ENCODE measurements around the gene ANKRD28.

The ANKRD28 gene

GRCh38 chr3:15657016-15657415, 140.8 kb downstream of the ANKRD28 start:
- TF ChIP-seq CTCF (IDR thresholded peaks at IDR 0.05; ENCODE audit: insufficient read depth, low read length, poor library complexity, severe bottlenecking): no peak
- Histone ChIP-seq H3K36me3 (ENCODE audit: control insufficient read depth, insufficient read depth, low read length) (no peaks in the 10 kb centered on the region), H3K27me3 (replicated peaks; ENCODE audit: control insufficient read depth, insufficient read depth, low read length) (no peaks in the 10 kb centered on the region), H3K4me3 (replicated peaks; ENCODE audit: low read depth, low read length) (no peak overlapping the region)
- no peak for DNase-seq (ENCODE audit: extremely low read depth, insufficient read length)

GRCh38 chr3:15656342-15656741, 141.4 kb downstream of the ANKRD28 start:
- TF ChIP-seq CTCF (IDR thresholded peaks at IDR 0.05; ENCODE audit: insufficient read depth, low read length, poor library complexity, severe bottlenecking): no peak
- DNase-seq (ENCODE audit: extremely low read depth, insufficient read length): no peak
- Histone ChIP-seq H3K4me3 (replicated peaks; ENCODE audit: low read depth, low read length) (no peak overlapping the region), H3K36me3 (ENCODE audit: control insufficient read depth, insufficient read depth, low read length) (no peaks in the 10 kb centered on the region), H3K27me3 (replicated peaks; ENCODE audit: control insufficient read depth, insufficient read depth, low read length) (no peaks in the 10 kb centered on the region)

GRCh38 chr3:15654891-15655290, 142.9 kb downstream of the ANKRD28 start:
- no peak overlapping the region for H3K4me3 ChIP-seq (replicated peaks; ENCODE audit: low read depth, low read length)
- H3K27me3 ChIP-seq (replicated peaks; ENCODE audit: control insufficient read depth, insufficient read depth, low read length): no peaks in the 10 kb centered on the region
- H3K36me3 ChIP-seq (ENCODE audit: control insufficient read depth, insufficient read depth, low read length): no peaks in the 10 kb centered on the region
- DNase-seq (ENCODE audit: extremely low read depth, insufficient read length): no peak
- no peak for TF ChIP-seq CTCF (IDR thresholded peaks at IDR 0.05; ENCODE audit: insufficient read depth, low read length, poor library complexity, severe bottlenecking)

GRCh38 chr3:15654127-15654526, 143.7 kb downstream of the ANKRD28 start:
- no peak for TF ChIP-seq CTCF (IDR thresholded peaks at IDR 0.05; ENCODE audit: insufficient read depth, low read length, poor library complexity, severe bottlenecking)
- no peaks in the 10 kb centered on the region for H3K27me3 ChIP-seq (replicated peaks; ENCODE audit: control insufficient read depth, insufficient read depth, low read length)
- DNase-seq (ENCODE audit: extremely low read depth, insufficient read length): no peak
- H3K4me3 ChIP-seq (replicated peaks; ENCODE audit: low read depth, low read length): no peak overlapping the region
- H3K36me3 ChIP-seq (ENCODE audit: control insufficient read depth, insufficient read depth, low read length): no peaks in the 10 kb centered on the region

- no peak for TF ChIP-seq CTCF (IDR thresholded peaks at IDR 0.05; ENCODE audit: insufficient read depth, low read length, poor library complexity, severe bottlenecking)
- H3K27me3 ChIP-seq (replicated peaks; ENCODE audit: control insufficient read depth, insufficient read depth, low read length): no peaks in the 10 kb centered on the region
- DNase-seq (ENCODE audit: extremely low read depth, insufficient read length): no peak
- no peak overlapping the region for H3K4me3 ChIP-seq (replicated peaks; ENCODE audit: low read depth, low read length)
- H3K36me3 ChIP-seq (ENCODE audit: control insufficient read depth, insufficient read depth, low read length): no peaks in the 10 kb centered on the region
Measured at GRCh38 chr3:15653321-15653720, 144.5 kb downstream of the ANKRD28 start.

- TF ChIP-seq CTCF (IDR thresholded peaks at IDR 0.05; ENCODE audit: insufficient read depth, low read length, poor library complexity, severe bottlenecking): no peak
- Histone ChIP-seq H3K36me3 (ENCODE audit: control insufficient read depth, insufficient read depth, low read length) (no peaks in the 10 kb centered on the region), H3K27me3 (replicated peaks; ENCODE audit: control insufficient read depth, insufficient read depth, low read length) (no peaks in the 10 kb centered on the region), H3K4me3 (replicated peaks; ENCODE audit: low read depth, low read length) (no peak overlapping the region)
- no peak for DNase-seq (ENCODE audit: extremely low read depth, insufficient read length)
Measured at GRCh38 chr3:15651396-15651795, 146.4 kb downstream of the ANKRD28 start.

Measured in GM06990 (cell line).